Stimulated activated CD8-positive, alpha-beta memory T cell treated with anti-CD3 and anti-CD28 coated beads, Interleukin-4, amount 100 ng/mL, for 1 hour (primary cell): ENCODE results near the gene SLC25A38.

Experiments
- DNase-seq, 2 donors: peaks; one replicate each; pipeline ENCODE4 v3.0.0-alpha.2; 2020; ENCODE audit warnings: low read depth in 2 of 2, low spot score in 1 of 2

The SLC25A38 gene

GRCh38 chr3:39433642-39434041, 50.5 kb downstream of the SLC25A38 start:
- no peak for DNase-seq

- no peak for DNase-seq
Observed at GRCh38 chr3:39434574-39434973, 51.4 kb downstream of the SLC25A38 start.

DNA sequence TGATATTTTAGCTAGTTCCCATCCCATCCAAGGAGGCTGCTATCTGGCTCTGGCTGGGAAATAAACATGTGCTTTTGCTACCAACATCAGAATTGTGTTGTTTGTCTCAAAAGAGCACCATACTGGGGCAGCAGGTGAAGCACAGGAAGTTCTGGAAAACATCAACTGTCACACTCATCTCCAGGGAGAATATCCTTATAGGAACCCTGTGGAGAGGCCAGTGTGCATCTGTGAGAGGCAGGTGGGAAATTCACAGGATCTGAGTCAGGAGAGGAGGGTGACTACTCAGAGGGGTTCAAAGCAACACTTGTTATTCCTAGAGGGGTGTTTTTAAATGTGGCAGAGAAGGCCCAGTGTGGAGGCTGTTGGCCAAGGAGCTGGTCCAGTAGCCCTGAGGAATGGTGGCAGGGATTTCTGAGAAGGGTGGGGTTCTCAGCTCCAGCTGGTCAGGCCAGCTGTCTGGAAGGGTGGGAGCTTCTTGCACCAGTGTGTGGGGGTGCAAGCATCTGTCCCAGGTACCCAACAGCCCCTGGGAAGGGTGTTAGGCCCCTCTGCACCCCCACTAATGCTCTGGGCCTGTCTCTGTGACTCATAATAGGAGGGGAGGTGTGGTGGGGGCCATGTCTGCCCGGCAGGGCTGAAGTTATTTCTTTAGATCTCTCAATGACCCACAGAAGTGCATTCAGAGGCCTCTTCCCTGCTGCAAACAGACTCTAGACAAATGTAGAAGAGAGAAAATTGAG, 52.0 kb downstream of the SLC25A38 start:
- no peak for DNase-seq

- DNase-seq: no peak
Observed at GRCh38 chr3:39438880-39439279, 55.7 kb downstream of the SLC25A38 start.

- DNase-seq: no peak
Observed at GRCh38 chr3:39440316-39440715, 57.1 kb downstream of the SLC25A38 start.

- DNase-seq: no peak
Observed at GRCh38 chr3:39443530-39443929, 60.4 kb downstream of the SLC25A38 start.

- no peak for DNase-seq
Observed at GRCh38 chr3:39445927-39446326, 62.8 kb downstream of the SLC25A38 start.

- no peak for DNase-seq
Observed at GRCh38 chr3:39446444-39446843, 63.3 kb downstream of the SLC25A38 start.
